ENCODE results near the gene AHRR.
"Not testable (repeated sequence)": the region's sequence is repeated elsewhere in the genome, so short reads cannot be mapped to it uniquely, and the experiment has no call there.

Gene AHRR

GRCh38 chr5:398475-399295 is 77.2 kb downstream of the AHRR start:
- DNase-seq, result peak; percentile 67

GRCh38 chr5:399296-400281 is 78.1 kb downstream of the AHRR start:
- peak; percentile 99 for DNase-seq

GRCh38 chr5:400282-401145 is 79.0 kb downstream of the AHRR start:
- DNase-seq, result peak; percentile 99

- DNase-seq, result no peak
Measured at GRCh38 chr5:401146-402034, 79.9 kb downstream of the AHRR start.

GRCh38 chr5:402219-402614 is 80.7 kb downstream of the AHRR start:
- DNase-seq, result not testable (repeated sequence)

GRCh38 chr5:402615-403359 is 81.3 kb downstream of the AHRR start:
- no peak for DNase-seq

- DNase-seq, result no peak
Measured at GRCh38 chr5:403995-404394, 82.5 kb downstream of the AHRR start.

GRCh38 chr5:404666-405241 is 83.2 kb downstream of the AHRR start:
- DNase-seq, result no peak

- no peak for DNase-seq
Measured at GRCh38 chr5:405421-405820, 83.9 kb downstream of the AHRR start.

- DNase-seq, result no peak
Measured at GRCh38 chr5:406041-406440, 84.5 kb downstream of the AHRR start.

GRCh38 chr5:407051-407450 is 85.5 kb downstream of the AHRR start:
- DNase-seq, result no peak

- no peak for DNase-seq
Measured at GRCh38 chr5:407801-408268, 86.3 kb downstream of the AHRR start.

GRCh38 chr5:410911-411517 is 89.5 kb downstream of the AHRR start:
- no peak for DNase-seq

GRCh38 chr5:411728-412127 is 90.2 kb downstream of the AHRR start:
- DNase-seq, result no peak

- not testable (repeated sequence) for DNase-seq
Measured at GRCh38 chr5:414991-415927, 93.7 kb downstream of the AHRR start.

- DNase-seq, result no peak
Measured at GRCh38 chr5:415928-416635, 94.6 kb downstream of the AHRR start.

GRCh38 chr5:416636-416960 is 95.1 kb downstream of the AHRR start:
- DNase-seq, result no peak
